NCI-H187 treated with DMSO at 0.1 percent for 48 hours (cell line): ENCODE results near the gene IGSF23.
"Not testable (repeated sequence)": the region's sequence is repeated elsewhere in the genome, so short reads cannot be mapped to it uniquely, and the experiment has no call there.

Experiments
- DNase-seq: peaks from one replicate; lab custom pipeline; 2025; lab: John Stamatoyannopoulos, UW

Gene IGSF23

GRCh38 chr19:44666852-44667556 lies 53.6 kb downstream of the IGSF23 start:
- DNase-seq: no peak

- DNase-seq: no peak
These were observed 55.8 kb downstream of the IGSF23 start for GRCh38 chr19:44668985-44669764.

GRCh38 chr19:44670027-44670426 lies 56.7 kb downstream of the IGSF23 start:
- not testable (repeated sequence) for DNase-seq

- no peak for DNase-seq
These were observed 58.0 kb downstream of the IGSF23 start, which contains the start of gene CEACAM19 for GRCh38 chr19:44671400-44671799. TSS of gene CEACAM19 (plus strand) at chr19:44671482. CDS start at chr19:44671932, 450 bp downstream.

- no peak for DNase-seq
These were observed 58.9 kb downstream of the IGSF23 start for GRCh38 chr19:44672226-44672625.

- DNase-seq: no peak
These were observed 60.1 kb downstream of the IGSF23 start for GRCh38 chr19:44673510-44673909.

- DNase-seq: no peak
These were observed 62.2 kb downstream of the IGSF23 start for GRCh38 chr19:44675521-44675920.

GRCh38 chr19:44677019-44677811 lies 63.9 kb downstream of the IGSF23 start:
- no peak for DNase-seq

GRCh38 chr19:44680536-44680935 lies 67.2 kb downstream of the IGSF23 start:
- no peak for DNase-seq

GRCh38 chr19:44681992-44682790 lies 68.8 kb downstream of the IGSF23 start:
- DNase-seq: no peak

GRCh38 chr19:44682807-44683206 lies 69.4 kb downstream of the IGSF23 start:
- no peak for DNase-seq

- DNase-seq: no peak
These were observed 70.3 kb downstream of the IGSF23 start for GRCh38 chr19:44683434-44684210.

- DNase-seq: not testable (repeated sequence)
These were observed 71.0 kb downstream of the IGSF23 start for GRCh38 chr19:44684396-44684795.

GRCh38 chr19:44684892-44685863 lies 71.8 kb downstream of the IGSF23 start:
- DNase-seq: no peak

GRCh38 chr19:44685877-44686276 lies 72.5 kb downstream of the IGSF23 start:
- no peak for DNase-seq
